Right lobe of liver (tissue), 4 donors: Measurements from ENCODE around the gene ROCK2.

Experiments used
- POLR2A ChIP-seq: fragments of 450-650 bp; IDR thresholded peaks from one replicate; pipeline ENCODE4 v1.6.1; 2017; ENCODE audit warnings: antibody characterized with exemption, mild to moderate bottlenecking
- TF ChIP-seq, protein P1 (sequence below), 4 donors: fragments of 200-600 bp in 3 of 4; fragments of 450-650 bp in 1 of 4; IDR thresholded peaks; one replicate each; pipeline versions ENCODE4 v1.5.1 to v1.8.0; 2016 to 2022; ENCODE audit warnings: antibody characterized with exemption in 4 of 4, mild to moderate bottlenecking in 2 of 4
- donor health status: DM: no; HTN: no; CAD: no.
- donor health status: DM: no; HTN: no; CAD: no.
- donor health status: DM: no; HTN: yes; CAD: no.

DNA sequence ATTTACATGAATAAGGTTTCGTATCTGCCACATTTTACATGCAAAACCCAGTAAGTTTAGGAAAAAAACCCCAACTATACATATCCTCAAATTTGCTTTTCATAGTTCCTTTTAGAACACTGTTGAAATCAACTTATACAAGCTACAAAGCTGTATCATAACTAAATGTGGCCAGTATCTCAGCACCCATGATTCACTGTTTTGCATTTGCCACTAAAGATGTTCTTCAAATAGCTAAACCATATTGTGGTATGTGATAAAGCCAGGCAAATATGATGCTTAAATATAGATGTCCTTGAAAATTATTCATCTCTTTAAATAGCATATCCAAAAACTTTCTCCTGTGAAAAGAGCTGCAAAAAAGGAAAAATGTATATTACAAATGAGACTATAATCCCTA, 29.9 kb downstream of the ROCK2 start:
- TF ChIP-seq, protein P1, sequence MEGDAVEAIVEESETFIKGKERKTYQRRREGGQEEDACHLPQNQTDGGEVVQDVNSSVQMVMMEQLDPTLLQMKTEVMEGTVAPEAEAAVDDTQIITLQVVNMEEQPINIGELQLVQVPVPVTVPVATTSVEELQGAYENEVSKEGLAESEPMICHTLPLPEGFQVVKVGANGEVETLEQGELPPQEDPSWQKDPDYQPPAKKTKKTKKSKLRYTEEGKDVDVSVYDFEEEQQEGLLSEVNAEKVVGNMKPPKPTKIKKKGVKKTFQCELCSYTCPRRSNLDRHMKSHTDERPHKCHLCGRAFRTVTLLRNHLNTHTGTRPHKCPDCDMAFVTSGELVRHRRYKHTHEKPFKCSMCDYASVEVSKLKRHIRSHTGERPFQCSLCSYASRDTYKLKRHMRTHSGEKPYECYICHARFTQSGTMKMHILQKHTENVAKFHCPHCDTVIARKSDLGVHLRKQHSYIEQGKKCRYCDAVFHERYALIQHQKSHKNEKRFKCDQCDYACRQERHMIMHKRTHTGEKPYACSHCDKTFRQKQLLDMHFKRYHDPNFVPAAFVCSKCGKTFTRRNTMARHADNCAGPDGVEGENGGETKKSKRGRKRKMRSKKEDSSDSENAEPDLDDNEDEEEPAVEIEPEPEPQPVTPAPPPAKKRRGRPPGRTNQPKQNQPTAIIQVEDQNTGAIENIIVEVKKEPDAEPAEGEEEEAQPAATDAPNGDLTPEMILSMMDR (IDR thresholded peaks at IDR 0.05): no peak
- no peak for TF ChIP-seq POLR2A
